HepG2 (cell line): ENCODE results near the gene ESYT3. TPM values are rescaled to one million over a fixed set of nuclear protein-coding genes. Genes with fewer than 3 reads are reported as not detected.

Source experiments
- BCL6 ChIP-seq: IDR thresholded peaks from 2 replicates; pipeline ENCODE4 v1.6.1; 2016; ENCODE audit warnings: missing genetic modification reagents, missing compliant biosample characterization
- FOSL2 ChIP-seq: sonication (generic); formaldehyde crosslinking; IDR thresholded peaks from 2 replicates; pipeline ENCODE4 v1.4.0; 2020; ENCODE audit warnings: missing genetic modification reagents
- FOXP4 ChIP-seq: sonication (generic); formaldehyde crosslinking; IDR thresholded peaks from 2 replicates; pipeline ENCODE4 v1.4.0; 2020; ENCODE audit warnings: missing genetic modification reagents
- LBX2 ChIP-seq: sonication (generic); formaldehyde crosslinking; IDR thresholded peaks from 2 replicates; pipeline ENCODE4 v1.5.0; 2020; ENCODE audit warnings: missing genetic modification reagents, mild to moderate bottlenecking, borderline replicate concordance
- NFYC ChIP-seq: IDR thresholded peaks from 2 replicates; pipeline ENCODE4 v1.6.1; 2016; ENCODE audit warnings: missing genetic modification reagents, missing compliant biosample characterization
- NR2F2 ChIP-seq: IDR thresholded peaks from 2 replicates; pipeline ENCODE4 v1.6.1; 2012; ENCODE audit warnings: low read depth, inconsistent platforms, borderline replicate concordance
- SAFB2 ChIP-seq: sonication (generic); formaldehyde crosslinking; IDR thresholded peaks from 2 replicates; pipeline ENCODE4 v1.5.1; 2020; ENCODE audit warnings: missing genetic modification reagents, low read depth, mild to moderate bottlenecking, borderline replicate concordance
- SP1 ChIP-seq, 2 experiments: fragments of 450-650 bp in 1 of 2; sonication (generic) in 1 of 2; formaldehyde crosslinking in 1 of 2; IDR thresholded peaks; 2 replicates each; pipeline versions ENCODE4 v1.4.0 to v1.6.1; 2016 to 2020; ENCODE audit warnings: missing genetic modification reagents in 1 of 2
- TCF12 ChIP-seq, 2 experiments: fragments of 450-650 bp in 1 of 2; sonication (generic) in 1 of 2; formaldehyde crosslinking in 1 of 2; IDR thresholded peaks; 2 replicates each; pipeline versions ENCODE4 v1.6.1 to v1.8.0; 2017 to 2022; ENCODE audit warnings: antibody characterized with exemption in 1 of 2, mild to moderate bottlenecking in 1 of 2, missing genetic modification reagents in 1 of 2, moderate library complexity in 1 of 2
- TGIF2 ChIP-seq: IDR thresholded peaks from 2 replicates; pipeline ENCODE4 v1.6.1; 2016; ENCODE audit warnings: control low read depth, missing compliant biosample characterization
- UBTF ChIP-seq: sonication (generic); formaldehyde crosslinking; IDR thresholded peaks from 2 replicates; pipeline ENCODE4 v1.4.0; 2020; ENCODE audit warnings: mild to moderate bottlenecking, missing genetic modification reagents
- ZNF224 ChIP-seq: sonication (generic); formaldehyde crosslinking; IDR thresholded peaks from 2 replicates; pipeline ENCODE4 v1.5.0; 2020; ENCODE audit warnings: mild to moderate bottlenecking, missing genetic modification reagents
- ZNF34 ChIP-seq: sonication (generic); formaldehyde crosslinking; IDR thresholded peaks from 2 replicates; pipeline ENCODE4 v1.4.0; 2020; ENCODE audit warnings: mild to moderate bottlenecking, missing genetic modification reagents, borderline replicate concordance
- ZNF543 ChIP-seq: sonication (generic); formaldehyde crosslinking; IDR thresholded peaks from 2 replicates; pipeline ENCODE4 v1.4.0; 2020; ENCODE audit warnings: mild to moderate bottlenecking, missing genetic modification reagents
- ZNF609 ChIP-seq: sonication (generic); formaldehyde crosslinking; IDR thresholded peaks from 2 replicates; pipeline ENCODE4 v1.4.0; 2020; ENCODE audit warnings: mild to moderate bottlenecking, missing genetic modification reagents, borderline replicate concordance
- ZNF616 ChIP-seq: sonication (generic); formaldehyde crosslinking; IDR thresholded peaks from 2 replicates; pipeline ENCODE4 v1.5.0; 2020; ENCODE audit warnings: low read depth, mild to moderate bottlenecking, missing genetic modification reagents
- ZNF776 ChIP-seq: sonication (generic); formaldehyde crosslinking; IDR thresholded peaks from 2 replicates; pipeline ENCODE4 v1.4.0; 2020; ENCODE audit warnings: mild to moderate bottlenecking, missing genetic modification reagents
- polyA plus RNA-seq, 8 experiments: library from polyadenylated mRNA; depleted of rRNA in 3 of 8; stranded (reverse) in 7 of 8; unstranded in 1 of 8; fragments of >200 nt; fragmentation: Illumina TruSeq in 4 of 8; extraction: Trizol in 4 of 8; gene quantifications; 2 replicates each; pipeline versions ENCODE4 v1.2.1 to v1.2.3, GENCODE V29; 2011 to 2016; ENCODE audit warnings: low read depth in 4 of 8, missing spikeins in 1 of 8, mixed read lengths in 1 of 8; ENCODE audit not compliant: insufficient read depth in 1 of 8
- total RNA-seq, 5 experiments: library from RNA; depleted of rRNA; stranded (reverse); fragments of >200 nt; fragmentation: Illumina TruSeq; extraction: Trizol; gene quantifications; 2 replicates each; pipeline ENCODE4 v1.2.3, GENCODE V29; 2016; ENCODE audit warnings: low read depth in 1 of 5

ESYT3 gene
- total and polyA plus RNA-seq, 2 of the 13 experiments (the other 11 are each of a cell fraction or from before 2014, with no cell fraction given): 1.5 to 4.1 TPM

- TF ChIP-seq ZNF609 (CRISPR knock-in tag) (peak; percentile 88), NR2F2 (peak; percentile 53; the same call in 1 of the 2 replicates), SAFB2 (CRISPR knock-in tag) (peak; percentile 48; the same call in 1 of the 2 replicates), ZNF543 (CRISPR knock-in tag) (peak; percentile 88), ZNF616 (CRISPR knock-in tag) (peak; percentile 93; the same call in 1 of the 2 replicates), SP1 (IDR thresholded peaks at IDR 0.05) (no peak), SP1 (CRISPR knock-in tag; IDR thresholded peaks at IDR 0.05) (peak; percentile 62; the same call in 1 of the 2 replicates), LBX2 (CRISPR knock-in tag) (peak; percentile 81), FOSL2 (CRISPR knock-in tag) (peak; percentile 90), ZNF224 (CRISPR knock-in tag) (peak; percentile 96), ZNF776 (CRISPR knock-in tag) (peak; percentile 96), NFYC (peak; percentile 63), UBTF (CRISPR knock-in tag) (peak; percentile 93), ZNF34 (CRISPR knock-in tag) (no peak; the same call in 1 of the 2 replicates), TCF12 (IDR thresholded peaks at IDR 0.05) (no peak), TCF12 (CRISPR knock-in tag; IDR thresholded peaks at IDR 0.05) (no peak), FOXP4 (CRISPR knock-in tag) (peak; percentile 90), TGIF2 (CRISPR knock-in tag) (no peak; the same call in 1 of the 2 replicates), BCL6 (CRISPR knock-in tag) (peak; percentile 53; the same call in 1 of the 2 replicates)
Measured at GRCh38 chr3:138434276-138434874, at the start of gene ESYT3 (continued).
